ENCODE results near the gene TMEM121.

Gene TMEM121

GRCh38 chr14:105487449-105487985, 38.9 kb upstream of the TMEM121 start:
- DNase-seq (ENCODE audit: low read depth, low spot score) = no peak

- DNase-seq (ENCODE audit: low read depth, low spot score) = no peak
Observed at GRCh38 chr14:105487986-105488777, 38.2 kb upstream of the TMEM121 start.

- DNase-seq (ENCODE audit: low read depth, low spot score) = no peak
Observed at GRCh38 chr14:105488781-105489541, 37.4 kb upstream of the TMEM121 start.

- no peak for DNase-seq (ENCODE audit: low read depth, low spot score)
Observed at GRCh38 chr14:105489542-105490266, 36.7 kb upstream of the TMEM121 start.

- no peak for DNase-seq (ENCODE audit: low read depth, low spot score)
Observed at GRCh38 chr14:105490267-105490571, 36.2 kb upstream of the TMEM121 start.

GRCh38 chr14:105490572-105491365, 35.6 kb upstream of the TMEM121 start, which contains the start of gene TEDC1:
TSS of gene TEDC1 (plus strand) at chr14:105491246. CDS start at chr14:105491376, 130 bp downstream.
- peak; percentile 100 for DNase-seq (ENCODE audit: low read depth, low spot score)

- no peak for DNase-seq (ENCODE audit: low read depth, low spot score)
Observed at GRCh38 chr14:105491366-105491973, 34.9 kb upstream of the TMEM121 start.

- no peak for DNase-seq (ENCODE audit: low read depth, low spot score)
Observed at GRCh38 chr14:105492031-105492970, 34.1 kb upstream of the TMEM121 start.

GRCh38 chr14:105492971-105493871, 33.2 kb upstream of the TMEM121 start:
- no peak for DNase-seq (ENCODE audit: low read depth, low spot score)

GRCh38 chr14:105493921-105494605, 32.3 kb upstream of the TMEM121 start:
- no peak for DNase-seq (ENCODE audit: low read depth, low spot score)

- DNase-seq (ENCODE audit: low read depth, low spot score) = no peak
Observed at GRCh38 chr14:105494606-105494929, 31.8 kb upstream of the TMEM121 start.

- no peak for DNase-seq (ENCODE audit: low read depth, low spot score)
Observed at GRCh38 chr14:105495101-105495989, 31.0 kb upstream of the TMEM121 start.

- DNase-seq (ENCODE audit: low read depth, low spot score) = no peak
Observed at GRCh38 chr14:105495990-105496830, 30.2 kb upstream of the TMEM121 start.

GRCh38 chr14:105496831-105497591, 29.4 kb upstream of the TMEM121 start:
- DNase-seq (ENCODE audit: low read depth, low spot score) = no peak

- DNase-seq (ENCODE audit: low read depth, low spot score) = no peak
Observed at GRCh38 chr14:105497671-105498429, 28.5 kb upstream of the TMEM121 start.

All from smooth muscle cell of the brain vasculature (primary cell).